NCI-H2227 (cell line): Measurements from ENCODE around the gene JCHAIN.
A peak's percentile ranks its signal among the peaks of the same experiment; 100 is the strongest.
"Not testable (repeated sequence)": the region's sequence is repeated elsewhere in the genome, so short reads cannot be mapped to it uniquely, and the experiment has no call there.

Experiments used
- DNase-seq: peaks from one replicate; lab custom pipeline; 2025; ENCODE audit not compliant: unreplicated experiment; lab: John Stamatoyannopoulos, UW

The JCHAIN gene

DNA sequence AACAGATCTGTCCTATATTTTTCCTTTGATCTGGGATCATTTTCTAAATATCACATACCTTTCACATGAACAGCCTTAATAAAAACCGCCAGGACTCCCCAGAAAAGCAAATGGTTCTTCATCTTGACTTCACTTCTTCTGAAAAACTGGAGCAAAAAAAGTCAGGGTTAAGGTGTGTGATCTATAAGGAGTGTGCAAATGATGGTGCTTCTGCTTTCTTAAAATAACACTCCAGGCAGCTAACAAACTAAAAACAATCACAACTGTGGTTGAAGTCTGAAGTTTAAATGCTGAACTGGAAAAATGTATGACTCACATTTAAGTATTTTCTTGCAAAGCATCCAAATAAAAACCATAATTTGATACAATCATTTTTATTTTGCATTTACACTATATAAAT is at the start of gene JCHAIN:
JCHAIN (minus strand) TSS at position 140 of the 400 bp plus-strand sequence; CDS start at position 122, 18 bp downstream.
- DNase-seq: no peak

DNA sequence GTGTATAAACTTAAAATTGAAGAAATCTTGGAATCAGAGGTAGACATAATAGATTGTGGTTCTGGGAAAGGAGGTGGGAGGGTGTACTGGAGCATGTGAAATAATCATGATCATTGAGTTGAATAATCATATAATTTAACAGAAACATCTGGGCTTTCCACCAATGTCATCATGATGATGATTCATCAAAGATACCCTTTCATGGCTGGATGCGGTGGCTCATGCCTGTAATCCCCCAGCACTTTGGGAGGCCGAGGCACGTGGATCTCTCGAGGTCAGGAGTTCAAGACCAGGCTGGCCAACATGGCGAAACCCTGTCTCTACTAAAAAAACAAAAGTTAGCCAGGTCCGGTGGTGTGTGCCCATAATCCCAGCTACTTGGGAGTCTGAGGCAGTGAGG is 48.8 kb upstream of the JCHAIN start:
- DNase-seq: no peak

DNA sequence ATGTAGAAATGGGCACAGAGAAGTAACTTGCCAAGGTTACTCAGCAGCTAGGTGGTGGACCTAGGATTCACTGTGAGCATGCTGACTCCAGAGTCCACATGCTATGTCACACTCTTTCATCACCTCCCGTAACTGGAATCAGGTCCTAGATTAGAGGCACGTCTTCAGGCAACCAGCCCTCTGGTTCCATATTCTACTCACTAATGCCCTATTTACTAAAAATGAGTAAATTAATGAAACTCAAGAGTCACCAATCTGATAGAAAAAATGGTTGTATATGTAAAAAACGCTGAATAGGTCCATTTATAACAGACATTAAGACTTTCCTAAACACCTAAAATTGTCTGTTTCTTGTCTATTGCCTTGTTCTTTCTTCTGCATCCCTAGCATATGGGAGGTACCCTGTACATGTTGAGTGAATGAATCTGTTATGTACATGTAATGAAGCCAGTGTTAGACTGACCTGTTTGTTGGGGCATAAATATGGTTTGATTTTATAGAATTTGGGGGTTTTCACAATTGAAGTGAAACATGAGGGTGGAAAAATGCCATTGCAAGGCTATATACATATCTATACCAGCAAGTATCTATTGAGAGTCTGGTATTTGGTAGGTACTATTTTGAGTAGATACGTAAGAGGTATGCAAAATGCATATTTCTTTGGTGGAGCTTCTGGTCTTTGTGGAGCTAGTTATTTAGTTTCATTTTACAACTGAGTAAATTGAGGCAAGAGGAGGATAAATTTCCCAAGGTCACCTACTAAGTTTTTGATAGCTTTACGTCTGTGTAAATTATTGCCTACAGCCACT is 48.0 kb upstream of the JCHAIN start:
- DNase-seq: no peak

DNA sequence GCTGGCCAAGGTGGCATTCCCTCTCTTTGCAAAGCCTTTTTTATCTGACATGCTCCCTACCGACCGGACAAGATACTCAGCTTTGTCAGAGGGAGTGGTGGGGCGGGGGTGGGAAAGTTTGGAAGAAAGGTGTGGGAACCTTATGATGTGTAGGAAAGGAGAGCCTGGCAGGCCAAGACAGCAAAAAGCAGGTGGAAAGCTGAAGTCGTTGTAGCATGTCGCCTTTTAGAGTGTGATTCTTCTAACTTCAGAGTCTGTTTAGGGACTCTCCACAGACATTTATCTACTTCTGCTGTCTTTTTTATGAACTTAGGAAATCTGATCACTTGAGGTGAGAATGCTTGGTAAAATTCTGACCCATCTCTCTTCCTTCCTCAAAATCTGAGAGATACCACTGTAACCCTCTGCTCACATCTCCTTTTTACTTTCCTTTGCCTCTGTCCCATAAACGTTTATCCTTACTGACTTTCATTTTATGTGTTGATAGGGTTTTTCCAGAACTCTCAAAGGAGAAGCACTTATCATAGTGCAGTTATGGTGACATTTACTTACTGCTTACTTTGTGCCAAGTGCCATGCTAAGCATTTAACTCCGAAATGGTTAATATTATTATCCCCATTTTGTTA is 47.3 kb upstream of the JCHAIN start:
- DNase-seq: no peak

DNA sequence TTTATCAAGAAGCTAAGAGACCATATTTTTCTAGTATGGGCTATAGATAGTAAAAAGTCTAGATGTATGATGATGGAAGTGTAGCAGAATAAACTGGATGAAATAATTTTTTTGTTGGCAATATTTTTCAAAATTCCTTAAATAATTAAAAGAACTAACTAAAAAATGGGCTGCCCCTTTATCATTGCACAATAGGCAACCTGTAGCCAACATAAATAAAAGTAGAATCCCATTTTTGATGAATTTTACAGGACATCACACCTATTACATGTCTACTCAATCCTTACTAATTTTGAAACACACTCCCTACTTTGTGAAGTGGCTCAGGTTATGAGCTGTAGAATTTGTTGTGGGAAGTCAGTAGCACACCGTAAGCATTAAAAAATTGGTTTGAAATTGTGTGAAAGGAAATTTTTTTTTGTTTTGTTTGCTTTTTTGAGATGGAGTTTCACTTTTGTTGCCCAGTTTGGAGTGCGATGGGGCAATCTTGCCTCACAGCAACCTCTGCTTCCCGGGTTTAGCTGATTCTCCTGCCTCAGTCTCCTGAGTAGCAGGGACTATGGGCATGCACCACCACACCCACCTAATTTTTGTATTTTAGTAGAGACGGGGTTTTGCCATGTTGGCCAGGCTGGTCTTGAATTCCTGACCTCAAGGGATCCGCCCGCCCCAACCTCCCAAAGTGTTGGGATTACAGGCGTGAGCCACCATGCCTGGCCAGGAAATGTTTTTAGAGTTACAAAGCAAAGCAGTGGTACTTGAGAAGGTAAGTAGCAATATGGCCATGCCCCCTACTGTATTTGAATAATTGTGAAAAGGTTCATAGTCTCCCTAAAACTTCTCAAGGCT is 46.5 kb upstream of the JCHAIN start:
- DNase-seq: no peak

DNA sequence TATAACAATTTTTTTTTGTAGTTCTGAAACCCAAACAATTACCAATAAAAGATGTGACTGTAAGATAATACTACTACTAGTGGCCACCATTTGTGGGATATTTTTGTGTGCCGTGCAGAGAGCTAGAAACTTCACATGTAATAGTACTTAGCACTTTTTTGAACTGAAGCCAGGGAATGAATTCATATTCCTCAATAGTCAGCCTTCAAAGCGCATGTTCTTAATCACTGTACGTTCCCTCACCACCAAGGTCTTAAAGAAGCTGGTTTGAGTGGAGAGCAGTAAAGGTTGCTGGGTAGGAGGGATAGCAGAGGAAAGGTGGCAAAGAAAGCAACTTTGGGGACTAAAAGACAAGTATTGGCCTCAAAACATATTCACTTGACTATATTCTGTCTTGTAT is 45.8 kb upstream of the JCHAIN start:
- DNase-seq: no peak

DNA sequence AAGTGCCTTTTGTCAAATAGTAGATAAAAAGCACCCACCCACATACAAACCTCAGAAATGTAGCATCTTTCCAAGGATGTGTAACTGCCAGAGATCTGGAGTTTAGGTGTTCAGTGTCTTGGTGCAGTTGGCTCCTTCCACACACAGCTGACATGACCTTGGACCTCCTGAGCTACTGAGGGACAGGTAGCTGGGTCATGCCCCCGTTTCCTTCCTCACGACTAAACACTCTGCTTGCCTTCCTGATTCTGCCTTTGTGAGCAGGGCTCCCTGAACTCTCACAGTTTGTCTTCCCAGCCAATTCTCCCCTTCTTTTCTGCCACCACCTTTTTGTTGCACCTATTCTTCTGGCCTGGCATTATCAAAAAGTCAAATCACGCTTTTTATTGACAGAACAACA is 45.3 kb upstream of the JCHAIN start:
- DNase-seq: no peak

DNA sequence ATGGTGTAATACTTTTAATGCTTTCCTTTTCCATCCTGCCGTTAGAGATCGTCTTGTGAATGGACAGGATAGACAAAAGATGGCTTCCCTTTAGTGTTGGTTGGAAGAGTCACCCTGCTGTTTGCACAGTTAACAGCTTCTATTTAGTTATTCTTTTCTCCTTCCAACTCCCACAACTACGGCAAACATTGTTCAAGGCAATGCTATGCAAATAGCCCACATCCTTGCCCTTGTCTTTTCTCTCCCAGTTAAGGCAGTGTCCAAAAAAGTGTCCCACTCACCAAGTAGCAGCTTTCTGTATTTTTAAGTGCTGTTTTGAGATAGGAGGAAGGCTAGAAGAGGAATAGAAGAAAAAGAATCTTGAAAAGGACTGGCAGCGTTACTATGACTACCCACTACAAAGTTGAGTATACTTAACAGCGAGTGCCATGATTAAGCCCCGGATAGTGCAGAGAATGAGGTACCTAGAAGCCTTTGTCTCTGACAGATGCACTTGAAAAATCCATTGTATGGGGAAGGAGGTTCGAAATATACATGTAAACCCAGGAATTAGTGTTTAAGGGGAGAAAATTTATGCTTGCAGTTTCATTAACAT is 43.4 kb upstream of the JCHAIN start:
- peak; percentile 8 for DNase-seq

DNA sequence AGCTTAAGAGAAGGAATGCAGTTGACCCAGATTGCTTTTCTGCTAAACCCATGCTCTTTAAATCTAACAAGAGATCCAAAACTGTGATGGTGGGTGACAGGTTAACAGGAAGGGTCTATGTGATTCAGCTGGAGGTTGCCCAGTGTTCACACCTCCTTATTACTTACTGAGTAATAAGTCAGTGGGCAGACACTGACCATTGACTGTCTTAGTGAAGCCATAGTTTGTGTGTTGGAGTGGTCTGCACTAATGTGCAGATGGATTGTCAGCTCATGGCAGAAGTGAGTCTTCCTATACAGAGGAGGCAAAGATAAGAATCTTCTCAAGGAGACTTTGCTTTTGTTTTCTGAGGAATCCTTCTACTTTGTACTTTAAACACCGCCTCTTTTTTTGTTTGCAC is 40.2 kb upstream of the JCHAIN start:
- no peak for DNase-seq

DNA sequence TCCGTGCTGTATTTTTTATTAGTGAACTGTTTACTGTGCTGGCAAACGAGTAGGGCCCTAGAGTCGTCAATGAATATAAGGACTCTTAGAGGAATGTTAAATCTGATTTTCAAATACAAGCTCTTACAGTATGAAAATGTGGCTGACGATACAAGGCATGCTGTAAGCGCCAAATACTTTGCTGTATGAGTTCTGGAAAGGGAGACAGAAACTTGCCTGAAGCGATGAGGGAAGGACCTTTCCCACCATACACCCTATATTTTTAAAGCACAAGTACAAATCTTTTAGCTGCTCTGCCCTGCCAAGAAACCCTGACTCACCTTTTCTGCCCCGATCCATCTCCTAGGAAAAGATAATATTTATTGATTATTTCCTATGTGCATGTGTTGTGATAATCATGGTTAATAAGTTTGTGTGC is 39.7 kb upstream of the JCHAIN start:
- no peak for DNase-seq

DNA sequence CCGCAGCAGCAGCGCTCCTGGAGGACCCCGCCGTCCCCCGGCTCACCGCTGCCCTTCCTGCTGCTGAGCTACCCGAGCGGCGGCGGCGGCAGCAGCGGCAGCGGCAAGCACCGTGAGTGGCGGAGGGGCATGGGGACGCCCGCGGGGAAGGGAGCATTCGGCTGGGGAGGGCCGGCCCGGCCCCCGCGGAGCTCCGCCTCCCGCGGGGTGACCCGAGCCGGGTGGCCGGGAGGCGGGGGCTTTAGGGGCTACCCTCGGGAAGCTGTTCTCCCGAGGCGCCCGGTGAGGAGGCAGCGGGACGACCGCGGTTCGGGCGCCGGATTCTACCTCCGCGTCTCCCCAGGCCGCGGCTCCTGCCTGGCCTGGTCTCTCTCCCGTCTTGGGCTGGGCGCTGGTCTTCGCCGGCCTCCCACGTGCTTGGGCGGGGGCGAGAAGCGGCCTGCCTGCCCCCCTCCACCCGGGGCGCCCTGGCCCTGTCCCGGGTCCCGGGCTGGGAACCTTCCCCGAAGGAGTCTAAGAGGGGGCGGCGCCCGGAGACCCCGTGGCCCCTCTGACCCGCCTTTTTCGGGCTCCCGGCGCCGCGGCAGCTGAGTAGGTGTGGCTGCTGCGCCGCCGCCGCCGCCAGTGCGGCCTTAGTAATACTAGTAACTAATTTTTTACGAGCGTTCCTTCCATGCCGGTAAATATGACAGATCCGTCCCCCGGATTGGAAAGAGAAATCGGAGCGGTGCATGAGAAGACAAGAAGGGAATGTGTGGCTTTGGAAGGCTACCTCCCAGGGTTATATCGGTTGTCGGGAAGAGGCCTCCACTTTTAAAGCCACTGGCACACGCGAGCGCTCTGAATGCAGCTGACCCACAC is 39.1 kb upstream of the JCHAIN start:
- peak; percentile 70 for DNase-seq

DNA sequence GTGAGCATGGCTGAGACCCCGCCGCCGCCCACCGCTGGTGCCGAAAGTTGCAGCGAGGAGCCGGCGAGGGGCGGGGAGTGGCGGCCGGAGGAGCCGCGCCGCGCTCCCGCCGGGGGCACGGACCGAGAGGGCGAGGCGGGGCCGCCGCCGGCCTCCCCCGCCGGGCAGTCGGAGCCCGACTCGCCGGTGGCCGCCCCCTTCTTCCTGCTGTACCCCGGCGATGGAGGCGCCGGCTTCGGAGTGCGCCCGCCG is 38.5 kb upstream of the JCHAIN start:
- peak; percentile 61 for DNase-seq

DNA sequence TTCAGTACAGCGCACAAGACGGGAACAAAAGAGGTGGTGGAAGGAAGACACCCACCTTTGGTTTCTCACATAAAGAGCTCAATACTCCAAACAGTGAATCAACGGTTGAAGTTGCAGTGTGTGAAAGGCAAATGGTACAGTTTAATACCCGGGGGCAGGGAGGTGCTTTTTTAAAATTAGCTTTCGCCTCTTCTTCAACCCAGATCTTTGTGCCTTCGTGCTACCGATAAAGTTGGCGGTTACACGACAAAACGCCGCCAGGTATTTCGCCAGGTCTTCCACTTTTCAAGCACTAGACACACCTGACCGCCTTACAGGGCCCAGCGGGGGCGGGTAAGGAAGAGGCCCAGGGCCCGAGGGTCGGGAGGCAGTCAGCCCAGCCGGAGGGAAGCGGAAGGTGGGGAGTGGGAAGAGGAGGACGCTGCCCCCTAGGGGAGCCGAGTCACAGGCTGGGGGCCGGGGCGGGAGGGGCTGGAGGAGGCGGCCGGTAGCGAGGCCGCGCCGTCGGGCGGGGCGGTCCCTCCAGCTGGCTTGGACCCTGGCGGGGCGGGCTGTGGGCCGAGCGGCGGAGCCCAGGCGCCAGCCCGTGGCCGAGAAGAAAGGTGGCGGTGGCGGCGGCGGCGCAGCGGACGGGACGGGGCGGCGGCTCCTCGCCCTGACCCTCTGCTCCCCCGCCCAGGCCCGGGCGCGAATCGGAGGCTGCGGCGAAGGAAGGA is 38.1 kb upstream of the JCHAIN start:
- DNase-seq: peak; percentile 84

DNA sequence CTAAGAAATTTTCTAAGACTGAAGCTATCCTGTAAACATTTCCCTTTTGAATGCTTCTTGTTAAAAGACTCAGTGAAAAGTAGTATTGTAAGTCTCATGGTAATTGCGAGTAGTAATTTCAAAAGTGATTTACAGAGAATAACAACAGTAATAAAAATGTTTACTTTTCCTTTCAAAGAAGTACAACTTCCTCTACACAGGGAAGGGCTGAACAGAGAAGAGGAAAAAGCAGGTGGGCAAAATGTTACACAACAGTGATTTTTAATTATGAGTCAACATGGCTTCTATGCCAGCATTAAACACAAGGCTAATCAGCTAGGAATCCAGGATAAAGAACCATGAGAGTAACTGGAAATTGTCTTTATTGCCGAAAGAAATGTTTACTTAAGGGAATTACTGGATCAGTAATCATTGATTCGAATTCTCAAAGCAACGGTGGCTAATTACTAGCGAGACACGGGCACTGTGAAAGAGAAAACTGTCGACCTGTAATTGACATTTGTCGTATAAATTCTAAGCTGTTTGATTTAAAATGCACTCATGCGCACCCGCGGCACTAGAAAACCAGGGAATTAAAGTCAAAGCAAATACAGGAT is 37.4 kb upstream of the JCHAIN start:
- peak; percentile 26 for DNase-seq

DNA sequence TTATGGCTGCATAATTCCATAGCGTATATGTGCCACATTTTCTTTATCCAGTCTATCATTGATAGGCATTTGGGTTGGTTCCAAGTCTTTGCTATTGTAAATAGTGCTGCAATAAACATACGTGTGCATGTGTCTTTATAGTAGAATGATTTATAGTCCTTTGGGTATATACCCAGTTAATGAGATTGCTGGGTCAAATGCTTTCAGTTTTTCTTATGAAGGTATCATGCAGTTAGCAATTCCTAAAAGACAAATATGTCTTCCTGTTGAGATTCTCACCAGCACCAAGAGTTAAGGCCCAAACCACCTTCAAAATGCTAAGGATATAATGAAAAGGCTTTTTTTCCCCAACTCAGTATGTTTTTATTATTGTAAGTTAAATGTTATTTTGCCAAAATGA is 36.3 kb upstream of the JCHAIN start:
- DNase-seq: not testable (repeated sequence)

DNA sequence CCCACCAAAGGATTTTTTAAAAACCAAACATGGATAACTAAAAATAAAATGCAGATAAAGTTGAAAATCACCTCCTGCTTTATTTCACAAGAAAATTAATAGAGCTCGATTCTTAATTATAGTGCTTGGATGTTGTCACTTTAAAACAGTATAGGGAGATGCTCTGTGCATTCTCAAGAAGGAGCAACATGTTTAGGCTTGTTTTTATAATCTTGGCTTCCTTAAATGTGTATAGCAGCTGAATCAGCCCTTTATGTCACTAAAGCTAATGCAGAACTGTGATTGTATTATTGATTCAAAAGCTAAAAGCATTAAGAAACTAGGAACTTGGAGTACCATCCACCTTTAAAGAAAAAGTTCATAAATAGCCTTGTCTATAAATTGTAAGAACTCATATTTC is 35.0 kb upstream of the JCHAIN start:
- no peak for DNase-seq

DNA sequence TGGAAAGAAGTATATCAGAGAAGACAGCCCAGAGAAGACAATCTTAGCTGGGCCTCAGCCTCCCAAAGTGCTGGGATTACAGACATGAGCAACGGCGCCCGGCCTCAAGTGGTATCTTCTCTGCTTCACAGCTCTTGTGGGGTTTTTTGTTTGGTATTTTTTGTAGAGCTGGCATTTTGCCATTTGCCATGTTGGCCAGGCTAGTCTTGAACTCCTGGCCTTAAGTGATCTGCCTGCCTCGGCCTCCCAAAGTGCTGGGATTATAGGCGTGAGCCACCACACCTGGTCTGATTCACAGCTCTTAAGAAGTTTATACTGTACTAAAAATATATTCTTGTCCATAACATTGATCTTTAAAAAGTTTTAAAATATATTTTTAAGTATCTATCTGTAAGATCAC is 34.4 kb upstream of the JCHAIN start:
- DNase-seq: no peak

DNA sequence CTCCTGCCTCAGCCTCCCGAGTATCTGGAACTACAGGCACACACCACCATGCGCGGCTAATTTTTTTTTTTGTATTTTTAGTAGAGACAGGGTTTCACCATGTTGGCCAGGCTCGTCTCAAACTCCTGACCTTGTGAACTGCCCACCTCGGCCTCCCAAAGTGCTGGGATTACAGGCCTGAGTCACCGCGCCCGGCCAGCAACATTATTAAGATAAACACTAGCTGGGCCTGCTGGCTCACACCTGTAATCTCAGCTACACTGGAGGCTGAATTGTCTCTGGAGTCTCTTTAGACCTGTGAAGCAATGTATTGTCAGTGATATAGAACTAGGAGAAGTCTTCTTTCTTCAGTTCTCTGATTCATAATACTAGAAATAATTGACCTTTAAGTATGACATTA is 32.1 kb upstream of the JCHAIN start:
- DNase-seq: not testable (repeated sequence)

DNA sequence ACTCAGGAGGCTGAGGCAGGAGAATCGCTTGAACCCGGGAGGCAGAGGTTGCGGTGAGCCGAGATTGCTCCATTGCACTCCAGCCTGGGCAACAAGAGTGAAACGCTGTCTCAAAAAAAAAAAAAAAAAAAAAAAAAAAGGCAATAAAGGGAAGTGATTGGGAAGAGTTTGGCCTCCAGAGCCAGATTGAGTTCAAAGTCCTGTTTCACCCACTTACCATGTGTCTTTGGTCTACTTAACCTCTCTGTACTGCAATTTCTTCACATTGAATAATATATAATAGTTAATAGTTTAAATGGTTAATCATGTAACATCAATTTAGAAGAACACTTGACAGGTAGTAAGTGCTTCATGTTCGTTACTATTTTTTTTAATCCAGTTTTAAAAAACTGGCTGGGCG is 28.3 kb upstream of the JCHAIN start:
- not testable (repeated sequence) for DNase-seq

DNA sequence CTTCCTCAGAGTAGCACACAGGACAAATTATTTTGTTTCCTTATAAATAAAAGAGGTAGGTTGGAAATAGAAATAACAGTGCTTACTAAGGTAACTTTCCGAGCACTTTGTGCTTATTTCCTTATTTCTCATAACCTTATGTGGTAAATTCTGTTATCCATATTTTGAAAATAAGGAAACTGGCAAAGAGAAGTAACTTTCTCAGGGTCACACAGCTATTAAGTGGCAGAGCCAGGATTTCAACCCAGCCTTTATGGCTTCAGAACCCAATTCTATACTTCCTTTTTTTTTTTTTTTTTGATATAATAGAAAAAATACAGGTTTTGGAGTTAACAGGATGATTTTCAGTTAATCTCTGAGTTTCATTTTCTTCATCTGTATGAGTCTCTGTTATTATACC is 25.4 kb upstream of the JCHAIN start:
- no peak for DNase-seq
